GM18873 (cell line): Measurements from ENCODE around the gene HOXB6.

Source experiments
- ATAC-seq: cut with Tn5 transposase; IDR thresholded peaks from one replicate; pipeline ENCODE4 v1.9.1; 2021; ENCODE audit warnings: mild to moderate bottlenecking, moderate library complexity, moderate number of reproducible peaks; ENCODE audit not compliant: unreplicated experiment, low FRiP score

The HOXB6 gene

DNA sequence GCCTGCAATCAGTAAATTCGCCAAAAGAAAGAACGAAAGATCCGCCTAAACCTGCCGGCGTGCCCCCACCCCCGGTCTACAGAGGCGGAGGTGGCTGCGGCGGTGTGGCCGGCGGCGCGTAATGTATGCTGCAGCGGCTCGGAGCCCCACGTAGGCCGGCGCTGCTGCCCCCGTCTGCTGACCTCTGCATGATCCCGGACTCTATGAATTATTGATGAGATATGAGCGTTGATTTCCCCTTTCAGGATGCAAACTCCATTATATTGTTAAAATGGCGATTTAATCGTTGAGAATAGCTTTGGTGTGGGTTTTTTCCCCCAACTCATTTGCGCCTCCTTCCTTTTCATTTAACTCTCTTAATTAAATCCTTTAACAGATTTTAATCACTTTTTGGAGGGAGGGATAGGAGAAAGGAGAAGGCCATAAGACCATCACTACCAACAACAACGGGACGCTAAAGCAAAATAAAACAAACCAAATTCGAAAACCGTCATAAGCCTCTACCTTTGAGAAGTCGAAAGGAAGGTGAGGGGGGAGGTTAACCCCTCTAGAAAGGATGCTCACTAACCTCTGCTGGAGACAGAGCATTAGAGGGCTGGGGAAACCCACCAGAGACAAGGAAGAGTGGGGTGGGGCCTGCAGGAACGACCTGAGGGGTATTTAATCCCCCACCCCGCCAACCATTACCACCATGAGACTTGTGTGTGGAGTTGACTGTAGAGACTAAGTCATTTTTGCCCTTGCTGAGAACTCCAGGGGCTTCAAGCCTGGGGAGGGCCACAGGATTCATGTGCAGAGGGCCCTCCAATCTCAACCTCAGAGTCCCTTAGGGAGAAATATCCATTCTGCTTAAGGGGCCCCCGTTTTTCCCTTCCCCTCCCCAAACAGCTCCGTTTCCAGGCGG, 18.2 kb downstream of the HOXB6 start:
- ATAC-seq, result no peak

DNA sequence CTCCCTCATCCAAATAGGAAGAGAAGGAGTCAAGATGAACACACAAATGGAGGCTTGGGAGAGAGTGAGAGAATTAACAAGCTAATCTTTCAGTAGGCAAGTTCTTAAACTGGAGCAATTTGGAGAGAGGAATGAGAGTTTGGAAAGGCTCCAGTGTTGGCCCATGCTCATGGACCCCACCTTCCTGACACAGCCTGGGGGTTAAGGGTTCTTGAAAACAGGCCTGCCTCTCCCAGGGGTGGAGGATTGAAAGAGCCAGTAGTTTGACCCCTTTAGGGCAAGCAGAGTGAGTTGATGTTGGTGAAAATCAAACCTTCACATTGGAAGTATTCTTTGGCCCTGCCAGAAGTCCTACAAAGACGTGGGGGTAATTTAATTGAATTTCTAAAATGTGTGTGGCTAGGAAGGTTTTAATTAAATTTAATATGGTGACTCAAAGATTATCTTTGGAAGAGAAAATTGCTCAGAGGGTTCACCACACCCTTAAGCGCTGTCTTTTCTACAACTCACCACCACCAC, 20.5 kb downstream of the HOXB6 start:
- ATAC-seq, result no peak

GRCh38 chr17:48583708-48584222, 21.0 kb downstream of the HOXB6 start:
- ATAC-seq, result no peak

DNA sequence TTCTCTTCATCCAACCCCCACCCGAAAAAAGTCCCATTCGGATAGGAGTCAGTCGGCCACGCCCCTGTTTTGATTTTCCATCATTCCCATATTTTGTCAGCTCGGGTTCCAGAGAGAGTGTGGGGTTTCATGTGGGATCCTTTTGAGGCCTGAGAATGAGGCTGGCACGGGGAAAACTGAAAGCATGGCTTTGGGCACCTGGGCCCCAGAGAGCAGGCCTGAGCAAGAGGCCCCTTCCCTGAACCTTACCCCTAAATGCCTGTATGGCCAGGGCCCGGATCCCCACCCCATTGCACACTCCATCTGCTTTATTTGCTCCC, 22.1 kb downstream of the HOXB6 start:
- ATAC-seq, result no peak

GRCh38 chr17:48579760-48580554, 24.8 kb downstream of the HOXB6 start:
- ATAC-seq, result no peak

DNA sequence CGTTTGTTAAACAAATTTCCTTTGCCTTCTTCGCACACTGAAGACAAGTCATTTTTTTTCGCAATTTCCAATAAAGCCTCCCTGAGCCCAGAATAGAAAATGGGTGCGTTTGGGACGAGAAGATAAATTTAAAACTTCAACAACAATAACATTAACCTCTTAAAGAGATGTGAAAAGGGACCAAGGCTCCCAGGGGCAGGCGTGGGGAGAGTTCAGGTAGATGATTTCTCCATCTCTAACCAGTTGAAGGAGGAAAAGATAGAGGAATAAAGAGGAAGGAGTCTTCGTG, 25.4 kb downstream of the HOXB6 start:
- ATAC-seq, result no peak

DNA sequence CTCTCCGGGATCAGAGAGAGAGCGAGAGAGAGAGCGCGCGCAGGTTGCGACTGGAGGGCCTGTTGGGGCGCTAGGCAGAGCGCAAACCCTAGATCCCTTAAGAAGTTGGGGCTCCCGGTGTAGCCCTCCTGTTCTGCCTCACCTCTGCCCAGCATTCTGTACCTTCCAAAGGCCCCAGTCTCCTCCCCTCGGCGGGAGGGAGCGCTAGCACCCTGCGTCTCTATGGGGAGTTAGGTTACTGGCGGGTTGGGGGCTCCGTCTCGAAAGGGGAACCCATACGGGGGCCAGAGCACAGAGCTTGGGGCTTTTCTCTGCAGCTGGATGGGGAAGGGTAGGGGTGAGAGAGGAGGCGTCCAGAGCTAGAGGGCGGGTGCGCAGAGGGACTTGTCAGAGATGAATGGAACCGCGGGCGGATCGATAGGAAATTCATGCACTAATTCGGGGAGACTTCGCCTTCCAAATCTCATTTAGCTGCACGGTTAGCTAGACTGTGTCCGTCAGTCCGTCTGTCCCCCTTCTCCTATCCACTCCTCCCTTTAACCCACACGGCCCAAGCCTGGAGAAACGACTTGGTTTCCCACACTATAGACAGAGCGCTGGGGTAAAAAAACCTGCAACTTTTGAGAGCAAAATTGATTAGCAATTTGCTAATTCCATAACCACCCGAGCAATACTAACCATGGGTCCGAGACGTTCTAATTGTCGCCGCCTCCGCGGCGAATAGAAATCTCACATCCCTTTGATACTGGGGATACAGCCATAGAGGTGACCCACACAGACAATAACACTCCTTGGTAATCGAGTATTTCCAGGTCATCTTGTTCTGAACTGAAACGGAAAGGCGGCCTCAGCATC, 25.9 kb downstream of the HOXB6 start:
- no peak for ATAC-seq

DNA sequence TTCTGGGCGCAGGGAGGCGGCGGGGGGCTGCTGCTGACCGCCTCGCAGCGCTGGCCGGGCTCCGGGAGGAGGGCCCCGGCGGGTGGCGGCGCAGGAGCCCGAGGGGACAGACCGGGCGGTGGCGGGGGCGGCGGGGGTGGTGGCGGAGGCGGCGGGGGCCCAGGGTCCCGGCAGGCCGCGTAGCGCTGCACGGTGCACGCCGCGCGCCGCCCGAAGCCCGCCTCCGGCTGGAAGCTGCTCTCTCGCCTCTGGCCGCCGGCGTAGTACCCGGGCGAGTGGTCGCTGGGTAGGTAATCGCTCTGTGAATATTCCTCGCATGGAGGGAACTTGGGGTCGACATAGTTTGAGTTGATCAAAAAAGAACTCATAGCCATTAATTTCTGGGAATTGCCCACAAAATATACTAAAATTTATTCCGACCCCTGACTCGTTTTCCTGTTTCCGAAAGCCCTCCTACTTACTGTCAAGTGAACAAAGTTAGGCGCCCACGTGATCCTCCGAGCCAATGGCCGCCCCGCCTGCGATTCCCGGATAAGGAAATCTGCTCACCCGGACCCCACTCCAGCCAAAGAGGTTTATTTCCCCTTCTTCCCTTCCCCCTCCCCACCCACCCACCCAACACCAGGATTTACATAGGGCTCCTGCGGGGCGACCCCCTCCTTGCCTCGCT, 26.7 kb downstream of the HOXB6 start, which contains the start of gene HOXB4:
Gene HOXB4 (minus strand): TSS at position 405 of the 670 bp plus-strand sequence. CDS start 31 bp downstream, at position 374.
- ATAC-seq, result no peak

GRCh38 chr17:48577330-48577945, 27.3 kb downstream of the HOXB6 start:
- ATAC-seq, result no peak

GRCh38 chr17:48576479-48577309, 28.1 kb downstream of the HOXB6 start:
- no peak for ATAC-seq

- no peak for ATAC-seq
Observed at GRCh38 chr17:48575673-48576478, 28.9 kb downstream of the HOXB6 start.

GRCh38 chr17:48575066-48575582, 29.7 kb downstream of the HOXB6 start:
- ATAC-seq, result no peak

- no peak for ATAC-seq
Observed at GRCh38 chr17:48574505-48575065, 30.2 kb downstream of the HOXB6 start.

DNA sequence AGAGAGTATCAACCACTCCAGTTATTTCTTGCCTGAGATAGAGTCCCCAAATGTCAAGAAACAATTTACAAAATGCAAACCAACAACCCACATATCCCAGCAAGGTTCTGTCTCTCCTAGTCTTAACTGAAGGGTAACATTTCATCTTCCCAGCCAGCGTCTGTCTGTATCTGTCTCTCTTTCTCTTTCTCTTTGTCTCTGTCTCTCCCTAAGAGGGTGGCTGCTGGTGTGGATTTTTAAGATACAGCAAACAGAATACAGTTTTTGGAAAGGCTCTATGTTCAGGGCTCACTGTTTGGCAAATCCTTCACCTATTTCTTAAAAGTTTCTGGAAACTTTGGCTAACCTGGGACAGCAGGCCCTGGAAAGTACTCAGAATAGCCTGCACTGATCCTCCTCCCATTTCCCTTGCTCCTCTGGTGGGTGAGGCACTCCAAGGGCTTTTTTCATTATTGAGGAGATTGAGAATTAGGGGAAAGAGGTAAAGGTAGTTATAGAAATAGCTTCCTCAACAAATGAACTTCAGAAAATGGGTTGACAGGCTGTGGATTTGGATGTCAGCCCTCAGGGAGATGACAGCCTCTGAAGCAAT, 32.9 kb downstream of the HOXB6 start:
- no peak for ATAC-seq

DNA sequence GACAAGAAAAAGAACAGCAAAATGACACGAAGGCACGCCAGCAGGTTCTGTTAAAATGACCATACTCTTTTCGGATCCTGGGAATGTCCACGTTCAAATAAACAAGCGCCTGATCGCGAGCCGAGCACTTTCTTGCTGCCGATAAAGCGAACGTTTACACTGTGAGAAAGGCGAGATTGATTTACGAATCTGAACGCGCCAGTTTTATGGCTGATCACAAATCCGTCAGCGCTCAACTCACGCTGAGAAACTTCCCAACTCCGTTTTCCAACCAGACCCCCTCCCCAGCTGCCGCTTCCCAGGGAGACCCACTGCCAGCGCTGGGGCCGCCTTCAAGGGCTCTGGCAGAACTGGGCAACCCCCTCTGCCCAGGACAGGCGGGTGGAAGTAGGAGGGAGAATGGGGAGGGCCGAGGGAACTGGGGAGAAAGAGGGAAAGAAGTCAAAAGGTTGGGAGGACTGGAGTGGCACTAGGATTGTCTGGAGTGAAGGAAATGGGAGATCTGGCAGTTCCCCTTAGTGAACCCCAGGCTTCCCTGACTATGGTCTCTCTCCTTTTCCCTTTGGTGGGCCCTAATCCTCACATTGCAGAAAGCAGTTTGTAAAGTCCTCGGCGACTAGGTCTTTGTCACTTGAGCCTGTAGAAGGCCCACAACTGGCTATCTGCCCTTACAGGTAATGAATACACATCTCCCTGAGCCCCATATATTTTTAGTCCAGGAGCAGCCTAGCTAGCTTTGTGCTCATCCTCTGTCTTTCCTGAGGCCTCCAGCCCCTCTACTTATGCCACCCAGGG, 33.6 kb downstream of the HOXB6 start:
- ATAC-seq, result no peak
